Endometrium (tissue), 2 donors: ENCODE data around the gene MALSU1.
"Not testable (repeated sequence)": the region's sequence is repeated elsewhere in the genome, so short reads cannot be mapped to it uniquely, and the experiment has no call there.

ENCODE experiments used
- FAIRE-seq: peaks from 2 replicates; lab custom pipeline; 2012; peaks lifted over from hg19 to GRCh38; lab: Jason Lieb, UNC
- donor health status: control.
- donor health status: control.

MALSU1 gene

GRCh38 chr7:23285657-23286646, 13.2 kb upstream of the MALSU1 start:
- no peak for FAIRE-seq

DNA sequence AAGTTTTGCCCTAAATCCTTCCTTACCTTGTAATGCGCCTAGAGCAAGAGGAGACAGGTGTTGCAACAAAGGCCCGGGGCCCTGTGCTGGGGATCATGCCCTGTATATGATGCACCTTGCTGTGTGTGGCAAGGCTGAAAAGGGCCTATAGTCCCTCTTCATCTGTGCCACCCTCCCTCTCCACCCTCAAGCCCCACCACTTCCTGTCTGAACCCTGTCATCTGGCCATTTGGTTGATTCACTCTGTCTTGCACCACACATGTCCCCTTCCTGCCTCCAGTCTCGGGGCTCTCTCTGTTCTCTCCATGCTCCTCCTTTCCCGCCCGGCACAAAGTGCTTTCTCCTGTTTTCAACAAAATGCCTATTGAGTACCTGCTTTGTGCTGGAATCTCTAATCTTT, 11.5 kb upstream of the MALSU1 start:
- no peak for FAIRE-seq

DNA sequence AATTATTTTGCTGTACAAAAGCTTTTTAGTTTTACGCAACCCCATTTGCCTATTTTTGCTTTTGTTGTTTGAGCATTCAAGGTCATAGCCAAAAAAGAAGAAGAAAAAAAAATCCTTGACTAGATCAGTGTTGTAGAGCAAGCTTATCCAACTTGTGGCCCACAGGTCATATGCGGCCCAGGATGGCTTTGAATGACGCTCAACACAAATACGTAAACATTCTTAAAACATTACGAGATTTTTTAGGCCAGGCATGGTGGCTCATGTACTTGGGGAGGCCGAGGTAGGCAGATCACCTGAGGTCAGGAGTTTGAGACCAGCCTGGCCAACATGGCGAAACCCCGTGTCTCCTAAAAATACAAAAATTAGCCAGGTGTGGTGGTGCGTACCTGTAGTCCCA, 8.1 kb upstream of the MALSU1 start:
- FAIRE-seq: no peak

DNA sequence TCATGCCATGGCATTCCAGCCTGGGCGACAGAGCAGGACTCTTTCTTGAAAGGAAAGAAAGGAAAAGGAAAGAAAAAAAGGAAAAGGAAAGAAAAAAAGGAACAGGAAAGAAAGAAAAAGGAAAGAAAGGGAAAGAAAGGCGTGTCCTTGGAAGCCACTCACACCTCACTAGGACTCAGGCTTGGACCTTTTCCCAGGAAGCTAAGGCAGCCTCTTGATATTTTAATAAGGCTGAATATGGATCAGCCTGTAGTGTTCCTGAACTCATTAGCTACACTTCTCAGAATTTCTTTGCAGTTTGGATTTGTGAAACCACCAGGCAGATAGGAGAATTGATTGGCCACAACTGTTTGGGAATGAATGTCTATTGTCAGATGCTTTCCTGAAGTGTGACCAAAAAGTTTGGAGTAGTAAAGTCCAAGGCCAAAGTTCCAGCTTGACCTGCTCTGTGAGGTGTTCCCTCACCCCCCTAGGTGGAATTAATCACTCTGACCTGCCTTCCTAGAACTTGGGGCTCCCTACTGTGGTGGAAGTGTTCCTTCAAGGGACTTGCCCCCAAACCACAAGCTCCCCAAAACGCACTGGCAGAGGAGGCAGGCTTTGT, 7.1 kb upstream of the MALSU1 start:
- no peak for FAIRE-seq

DNA sequence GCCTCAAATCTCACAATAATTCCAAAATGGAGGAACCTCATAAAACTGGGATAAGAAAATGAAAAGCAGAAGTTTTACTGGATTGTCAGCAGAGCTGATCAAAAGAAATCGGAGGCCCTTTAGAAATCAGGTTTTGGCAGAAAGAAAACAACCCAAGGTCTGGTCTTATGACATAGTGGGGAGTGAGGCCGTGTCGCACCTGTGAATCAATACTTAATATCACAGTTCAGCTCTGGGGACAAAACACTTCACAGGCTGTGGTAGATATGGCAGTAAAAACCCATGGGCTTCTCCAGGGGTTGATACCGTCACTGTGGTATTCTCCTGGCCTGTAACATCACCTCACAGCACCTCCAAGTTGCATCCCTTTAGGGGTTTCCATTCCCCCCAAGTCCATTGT, 6.5 kb upstream of the MALSU1 start:
- no peak for FAIRE-seq

- no peak for FAIRE-seq
These were observed 5.6 kb upstream of the MALSU1 start for GRCh38 chr7:23293500-23294073.

DNA sequence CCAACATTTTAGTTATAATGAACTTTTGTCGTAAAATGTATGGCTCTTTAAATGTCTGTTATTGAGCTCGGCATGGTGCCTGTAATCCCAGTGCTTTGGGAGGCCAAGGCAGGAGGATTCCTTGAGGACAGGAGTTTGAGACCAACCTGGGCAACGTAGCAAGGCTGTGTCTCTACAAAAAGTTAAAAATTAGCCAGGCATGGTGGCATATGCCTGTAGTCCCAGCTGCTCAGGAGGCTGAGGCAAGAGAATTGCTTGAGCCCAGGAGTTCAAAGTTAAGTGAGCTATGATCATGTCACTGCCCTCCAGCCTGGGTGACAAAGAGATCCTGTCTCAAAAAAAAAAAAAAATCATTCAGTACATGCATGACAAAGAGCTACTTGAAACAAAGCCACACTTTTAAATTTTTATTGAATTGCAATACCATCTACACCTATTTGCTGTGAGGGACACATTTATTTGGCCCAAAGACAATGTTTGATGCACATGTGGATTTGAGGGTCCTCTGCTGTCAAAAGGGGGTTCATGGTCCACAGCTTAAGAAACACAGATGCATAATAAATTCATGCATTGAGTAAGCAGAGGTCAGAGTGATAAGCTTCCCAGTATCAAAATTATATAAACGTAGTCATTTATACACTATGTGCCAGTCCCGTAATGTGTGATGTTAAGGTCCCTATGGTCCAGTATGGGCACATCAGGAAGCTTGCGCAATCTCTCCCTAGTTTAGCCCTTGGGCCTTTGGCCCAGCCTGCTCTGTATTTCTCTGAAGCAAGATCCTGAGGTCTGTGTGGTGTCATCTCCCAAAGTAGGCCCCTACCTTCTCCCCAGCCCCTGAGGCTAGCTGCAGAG, 4.4 kb upstream of the MALSU1 start:
- no peak for FAIRE-seq

DNA sequence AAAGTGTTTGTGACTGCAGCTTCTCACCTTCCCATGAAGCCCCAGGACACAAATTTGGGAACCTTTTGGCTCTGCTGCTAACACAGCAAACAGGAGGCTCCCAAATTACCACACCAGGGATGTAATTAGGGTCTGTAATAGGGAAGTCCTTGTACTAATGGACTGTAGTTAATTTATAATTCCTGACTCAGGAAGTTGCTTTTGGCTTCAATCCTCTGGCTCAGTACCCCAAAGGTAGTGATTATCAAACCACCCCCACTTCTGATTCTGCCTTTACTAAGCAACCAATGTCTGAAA, 3.8 kb upstream of the MALSU1 start:
- no peak for FAIRE-seq

GRCh38 chr7:23298141-23298881, 828 bp upstream of the MALSU1 start:
- no peak for FAIRE-seq

DNA sequence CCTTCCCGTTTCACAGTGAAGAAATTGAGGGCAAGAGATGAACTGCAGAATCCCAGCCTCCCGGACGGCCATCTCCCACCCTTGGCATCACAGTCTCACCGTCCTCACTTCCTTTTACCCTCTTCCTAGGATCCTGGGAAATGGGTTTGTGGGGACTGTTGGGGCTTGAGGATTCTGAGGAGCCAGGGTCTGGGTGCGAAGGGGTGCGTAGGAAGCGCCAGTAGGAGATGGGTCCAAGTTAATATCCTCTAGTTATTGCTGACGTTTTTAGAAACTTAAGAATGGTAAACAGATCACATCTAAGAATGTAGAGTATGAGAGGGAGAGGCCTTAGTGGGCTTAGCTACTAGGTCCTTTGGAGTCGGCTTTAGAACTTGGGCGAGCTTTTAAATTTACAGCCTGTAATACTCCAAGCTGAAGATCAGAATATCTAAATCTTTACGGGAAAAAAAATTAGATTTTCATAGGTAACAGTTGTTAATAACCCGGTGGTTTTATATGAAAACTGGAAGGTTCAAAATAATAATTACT, 696 bp downstream of the MALSU1 start:
- FAIRE-seq: no peak

GRCh38 chr7:23306936-23307521, 7.9 kb downstream of the MALSU1 start:
- FAIRE-seq: no peak

DNA sequence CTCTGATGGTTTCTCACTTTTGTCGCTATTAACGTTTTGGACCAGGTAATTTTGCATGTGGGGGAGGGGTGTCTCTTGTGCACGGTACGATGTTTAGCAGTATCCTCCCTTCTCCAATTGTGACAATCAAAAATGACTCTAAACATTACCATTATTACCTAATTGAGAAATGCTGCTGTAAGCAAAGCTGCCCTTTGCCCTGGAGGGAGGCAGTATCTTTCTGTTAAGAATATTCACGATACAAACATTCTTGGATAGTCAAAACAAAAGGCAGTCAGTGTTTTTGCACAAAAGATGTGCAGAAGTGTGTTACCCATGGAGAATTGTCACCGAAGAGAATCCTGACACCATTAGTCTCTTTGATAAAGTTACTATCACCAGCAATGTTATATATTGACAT, 9.6 kb downstream of the MALSU1 start:
- no peak for FAIRE-seq

GRCh38 chr7:23312141-23312540, 13.0 kb downstream of the MALSU1 start:
- FAIRE-seq: not testable (repeated sequence)

GRCh38 chr7:23315366-23315765, 16.2 kb downstream of the MALSU1 start:
- FAIRE-seq: no peak

- no peak for FAIRE-seq
These were observed 32.0 kb downstream of the MALSU1 start for GRCh38 chr7:23331132-23331531.

- FAIRE-seq: no peak
These were observed 33.1 kb downstream of the MALSU1 start for GRCh38 chr7:23332193-23332592.

- no peak for FAIRE-seq
These were observed 33.9 kb downstream of the MALSU1 start for GRCh38 chr7:23332910-23333612.

GRCh38 chr7:23333671-23334246, 34.6 kb downstream of the MALSU1 start:
- no peak for FAIRE-seq

DNA sequence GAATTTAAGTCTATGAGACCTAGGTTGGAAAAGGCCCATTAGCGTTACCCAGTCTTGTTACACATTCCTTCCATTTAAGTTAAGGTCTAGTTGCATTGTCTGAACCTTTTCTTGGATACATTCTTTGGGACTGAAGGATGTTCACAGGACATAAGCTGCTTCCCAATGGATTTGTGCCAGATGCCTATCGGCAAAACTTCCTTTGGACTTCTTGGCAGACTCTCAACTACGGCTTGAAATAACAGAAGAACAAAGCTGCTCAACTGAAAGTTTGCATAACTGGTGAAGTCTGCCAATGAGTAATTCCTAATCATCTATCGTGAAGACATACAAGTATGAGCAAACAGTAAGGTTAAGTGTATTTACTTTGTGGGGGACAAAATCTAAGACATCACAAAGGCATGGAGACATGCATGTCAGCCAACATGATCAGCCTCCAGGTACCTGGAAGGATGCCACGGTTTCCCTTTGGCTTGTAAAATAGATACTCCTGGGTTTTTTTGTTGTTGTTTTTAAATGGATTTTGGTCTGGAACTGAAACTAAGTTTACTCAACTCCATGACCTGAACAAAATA, 35.4 kb downstream of the MALSU1 start:
- no peak for FAIRE-seq

GRCh38 chr7:23335136-23335535, 36.0 kb downstream of the MALSU1 start:
- no peak for FAIRE-seq
